GM21423 (cell line): Measurements from ENCODE around the gene ZSCAN10.
"Not testable (repeated sequence)": the region's sequence is repeated elsewhere in the genome, so short reads cannot be mapped to it uniquely, and the experiment has no call there.

ENCODE experiments used
- ATAC-seq: cut with Tn5 transposase; IDR thresholded peaks from one replicate; pipeline ENCODE4 v1.9.1; 2021; ENCODE audit warnings: mild to moderate bottlenecking, moderate library complexity; ENCODE audit not compliant: unreplicated experiment

The ZSCAN10 gene

GRCh38 chr16:3086596-3087242, 12.4 kb downstream of the ZSCAN10 start:
- no peak for ATAC-seq

- ATAC-seq, result no peak
Observed at GRCh38 chr16:3085868-3086595, 13.1 kb downstream of the ZSCAN10 start.

GRCh38 chr16:3084969-3085670, 14.0 kb downstream of the ZSCAN10 start:
- ATAC-seq, result no peak

GRCh38 chr16:3084491-3084890, 14.6 kb downstream of the ZSCAN10 start:
- ATAC-seq, result no peak

- ATAC-seq, result not testable (repeated sequence)
Observed at GRCh38 chr16:3083408-3083807, 15.7 kb downstream of the ZSCAN10 start.

GRCh38 chr16:3081957-3082356, 17.1 kb downstream of the ZSCAN10 start:
- ATAC-seq, result not testable (repeated sequence)

GRCh38 chr16:3080024-3080423, 19.1 kb downstream of the ZSCAN10 start:
- ATAC-seq, result no peak

- no peak for ATAC-seq
Observed at GRCh38 chr16:3076577-3076976, 22.5 kb downstream of the ZSCAN10 start.

GRCh38 chr16:3075946-3076345, 23.1 kb downstream of the ZSCAN10 start:
- ATAC-seq, result not testable (repeated sequence)

GRCh38 chr16:3075523-3075915, 23.6 kb downstream of the ZSCAN10 start:
- ATAC-seq, result peak; percentile 3

- peak; percentile 80 for ATAC-seq
Observed at GRCh38 chr16:3074860-3075522, 24.1 kb downstream of the ZSCAN10 start.

- ATAC-seq, result no peak
Observed at GRCh38 chr16:3073448-3073847, 25.6 kb downstream of the ZSCAN10 start.

- not testable (repeated sequence) for ATAC-seq
Observed at GRCh38 chr16:3072576-3073263, 26.4 kb downstream of the ZSCAN10 start.

- not testable (repeated sequence) for ATAC-seq
Observed at GRCh38 chr16:3072148-3072547, 26.9 kb downstream of the ZSCAN10 start.

GRCh38 chr16:3071655-3072054, 27.4 kb downstream of the ZSCAN10 start:
- ATAC-seq, result no peak

GRCh38 chr16:3070608-3071111, 28.4 kb downstream of the ZSCAN10 start:
- ATAC-seq, result no peak

- ATAC-seq, result not testable (repeated sequence)
Observed at GRCh38 chr16:3069146-3069545, 29.9 kb downstream of the ZSCAN10 start.

- ATAC-seq, result no peak
Observed at GRCh38 chr16:3068487-3068886, 30.6 kb downstream of the ZSCAN10 start.

GRCh38 chr16:3066440-3066748, 32.7 kb downstream of the ZSCAN10 start:
- ATAC-seq, result no peak

- ATAC-seq, result no peak
Observed at GRCh38 chr16:3065742-3066439, 33.2 kb downstream of the ZSCAN10 start.
